Measurements from ENCODE around the gene TUT7.
"Not testable (repeated sequence)": the region's sequence is repeated elsewhere in the genome, so short reads cannot be mapped to it uniquely, and the experiment has no call there.

Gene TUT7

GRCh38 chr9:86354011-86354817 is at the start of gene TUT7:
Gene TUT7, minus strand, starts transcription at chr9:86354410. Its CDS starts 1,211 bp downstream, at chr9:86353199.
- DNase-seq = peak; percentile 87

- no peak for DNase-seq
Measured at GRCh38 chr9:86402591-86402990, 48.4 kb upstream of the TUT7 start.

GRCh38 chr9:86396412-86396811 is 42.2 kb upstream of the TUT7 start:
- DNase-seq = no peak

GRCh38 chr9:86390184-86390583 is 36.0 kb upstream of the TUT7 start:
- not testable (repeated sequence) for DNase-seq

GRCh38 chr9:86389628-86390027 is 35.4 kb upstream of the TUT7 start:
- no peak for DNase-seq

- DNase-seq = no peak
Measured at GRCh38 chr9:86387376-86387775, 33.2 kb upstream of the TUT7 start.

- not testable (repeated sequence) for DNase-seq
Measured at GRCh38 chr9:86383000-86383399, 28.8 kb upstream of the TUT7 start.

- DNase-seq = no peak
Measured at GRCh38 chr9:86376016-86376415, 21.8 kb upstream of the TUT7 start.

- DNase-seq = no peak
Measured at GRCh38 chr9:86369810-86370209, 15.6 kb upstream of the TUT7 start.

- DNase-seq = no peak
Measured at GRCh38 chr9:86368871-86369521, 14.8 kb upstream of the TUT7 start.

- DNase-seq = no peak
Measured at GRCh38 chr9:86361176-86361575, 7.0 kb upstream of the TUT7 start.

GRCh38 chr9:86359151-86359879 is 5.1 kb upstream of the TUT7 start:
- DNase-seq = no peak

GRCh38 chr9:86356871-86357866 is 3.0 kb upstream of the TUT7 start:
- DNase-seq = no peak

- DNase-seq = no peak
Measured at GRCh38 chr9:86355814-86356213, 1.6 kb upstream of the TUT7 start.

- peak; percentile 9 for DNase-seq
Measured at GRCh38 chr9:86354818-86355309, 654 bp upstream of the TUT7 start.

GRCh38 chr9:86353655-86354010 is 577 bp downstream of the TUT7 start:
- DNase-seq = peak; percentile 9

- DNase-seq = no peak
Measured at GRCh38 chr9:86352440-86353077, 1.7 kb downstream of the TUT7 start.

- no peak for DNase-seq
Measured at GRCh38 chr9:86351880-86352279, 2.3 kb downstream of the TUT7 start.

GRCh38 chr9:86350006-86350760 is 4.0 kb downstream of the TUT7 start:
- DNase-seq = no peak

- no peak for DNase-seq
Measured at GRCh38 chr9:86349271-86349670, 4.9 kb downstream of the TUT7 start.

- no peak for DNase-seq
Measured at GRCh38 chr9:86347991-86348390, 6.2 kb downstream of the TUT7 start.

All from 8988T (cell line).